Stimulated activated CD4-positive, alpha-beta T cell treated with anti-CD3 and anti-CD28 coated beads, Interleukin-12 subunit alpha, Interleukin-12 subunit beta, amount 100 ng/mL, for 24 hours (primary cell): ENCODE measurements around the gene POGZ.
A peak's percentile ranks its signal among the peaks of the same experiment; 100 is the strongest.
"Not testable (repeated sequence)": the region's sequence is repeated elsewhere in the genome, so short reads cannot be mapped to it uniquely, and the experiment has no call there.

Source experiments
- DNase-seq, 2 experiments: peaks; one replicate each; pipeline ENCODE4 v3.0.0-alpha.2; 2020; ENCODE audit warnings: low read depth in 2 of 2

The POGZ gene

DNA sequence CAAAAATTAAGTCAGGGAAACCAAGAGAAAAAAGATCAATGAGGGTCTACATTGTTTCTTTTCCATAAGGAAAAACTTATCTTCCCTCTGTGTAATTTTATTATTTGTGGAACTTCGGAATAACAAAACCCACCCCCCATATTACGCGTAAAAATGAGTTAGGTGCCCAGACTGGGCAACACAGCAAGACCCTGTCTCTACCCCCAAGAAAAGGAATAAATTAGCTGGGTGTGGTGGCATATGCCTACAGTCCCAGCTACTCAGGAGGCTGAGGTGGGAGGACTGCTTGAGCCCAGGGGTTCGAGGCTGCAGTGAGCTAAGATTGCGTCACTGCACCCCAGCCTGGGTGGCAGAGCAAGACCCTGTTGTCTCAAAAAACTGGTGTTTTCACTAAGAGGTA is 39.5 kb downstream of the POGZ start:
- DNase-seq: no peak

DNA sequence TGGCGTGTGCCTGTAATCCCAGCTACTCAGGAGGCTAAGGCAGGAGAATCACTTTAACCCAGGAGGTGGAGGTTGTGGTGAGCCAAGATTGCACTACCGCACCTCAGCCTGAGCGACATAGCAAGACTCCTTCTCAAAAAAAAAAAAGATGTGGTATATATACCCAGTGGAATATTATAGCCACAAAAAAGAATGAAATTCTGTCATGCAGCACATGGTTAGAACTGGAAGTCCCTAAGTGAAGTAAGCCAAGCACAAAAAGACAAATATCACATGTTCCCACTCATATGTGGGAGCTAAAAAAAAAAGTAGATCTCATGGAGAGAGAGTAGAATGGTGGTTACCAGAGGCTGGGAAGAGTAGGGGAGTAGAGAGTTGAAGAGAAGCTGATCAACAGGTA is 41.2 kb downstream of the POGZ start:
- no peak for DNase-seq

DNA sequence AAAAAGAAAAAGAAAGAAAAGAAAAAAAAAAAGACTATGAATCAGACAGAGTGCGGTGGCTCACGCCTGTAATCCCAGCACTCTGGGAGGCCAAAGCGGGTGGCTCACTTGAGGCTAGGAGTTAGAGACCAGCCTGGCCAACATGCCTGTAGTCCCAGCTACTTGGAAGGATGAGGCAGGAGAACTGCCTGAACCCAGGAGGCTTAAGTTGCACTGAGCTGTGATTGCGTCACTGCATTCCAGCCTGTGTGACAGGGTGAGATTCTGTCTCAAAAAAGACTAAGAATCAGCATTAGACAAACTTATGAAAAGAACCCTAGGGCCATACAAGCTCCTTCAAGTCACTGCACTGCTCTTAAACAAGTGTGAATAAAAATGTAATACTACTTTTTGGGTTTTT is 43.1 kb downstream of the POGZ start:
- DNase-seq: no peak

DNA sequence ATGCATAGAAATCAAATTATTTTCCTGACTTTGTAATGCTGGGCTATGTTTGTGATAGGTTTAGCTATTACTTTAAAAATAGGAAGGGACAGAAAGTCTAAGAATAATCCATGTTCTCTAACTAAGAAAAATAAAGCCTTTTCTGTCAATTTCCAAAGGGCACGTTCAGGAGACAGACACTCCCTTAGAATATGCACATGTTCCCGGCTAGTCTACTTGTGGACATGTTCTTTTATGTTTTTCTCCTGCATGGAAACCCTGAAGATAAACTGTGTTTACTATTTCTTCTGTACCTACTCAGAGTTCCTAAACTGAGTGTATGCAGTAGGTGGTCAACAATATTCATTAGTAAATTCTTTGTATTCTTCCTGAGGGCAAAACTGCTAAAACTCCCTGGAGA is 47.4 kb downstream of the POGZ start:
- no peak for DNase-seq

DNA sequence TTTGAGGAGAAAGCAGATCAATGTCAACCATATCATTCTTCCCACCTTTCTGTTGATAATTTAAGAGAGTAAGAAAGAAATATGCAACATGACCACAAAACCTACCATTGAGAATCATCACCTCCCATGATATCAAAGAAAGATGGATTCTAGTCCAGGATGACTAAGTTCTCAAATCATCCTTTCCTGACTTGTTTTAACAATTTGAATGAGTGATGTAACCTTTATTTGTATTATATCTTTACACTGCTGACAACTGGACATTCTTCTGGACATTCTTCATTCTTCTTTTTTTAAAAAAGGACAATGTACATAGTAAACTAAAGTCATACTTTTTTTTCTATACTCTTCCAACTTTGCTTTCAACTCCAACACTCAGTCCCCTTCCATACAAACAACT is 50.4 kb downstream of the POGZ start:
- no peak for DNase-seq

DNA sequence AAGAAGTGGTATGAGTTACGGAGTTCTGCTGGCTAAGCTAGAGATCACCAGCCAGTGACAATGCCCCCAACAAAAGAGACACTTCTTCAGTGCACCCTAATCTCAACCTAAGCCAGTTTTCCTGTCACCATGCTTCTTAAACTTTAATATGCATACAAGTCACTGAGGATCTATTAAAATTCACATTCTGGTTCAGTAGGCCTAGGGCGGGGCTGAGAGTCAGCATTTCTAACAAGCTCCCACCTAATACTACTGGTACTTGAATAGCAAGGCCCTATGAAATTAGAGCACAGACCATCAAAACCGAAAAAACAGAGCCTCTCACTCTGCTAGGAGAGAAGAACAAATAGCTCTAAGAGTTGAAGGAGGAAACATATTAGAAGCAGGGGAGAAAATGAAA is 52.0 kb downstream of the POGZ start:
- DNase-seq: no peak

DNA sequence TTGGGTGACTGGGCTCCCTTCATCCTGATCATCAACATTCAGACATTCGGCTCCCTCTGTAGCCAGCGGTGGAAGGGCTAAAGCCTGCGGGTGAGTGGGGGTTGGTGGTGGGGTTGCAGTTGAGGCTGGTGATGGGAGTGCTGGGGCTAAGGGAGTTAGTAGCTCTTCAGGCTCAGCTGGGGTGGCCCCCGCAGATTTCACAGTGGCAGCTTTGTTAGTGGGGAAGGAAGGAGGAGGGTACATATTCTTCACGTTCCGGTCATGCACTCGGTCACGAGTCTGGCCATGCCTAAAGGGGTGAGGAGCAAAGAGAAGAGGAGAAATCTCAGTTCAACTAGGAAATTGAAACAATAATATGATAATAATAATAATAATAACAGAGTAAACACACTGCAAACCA is 53.1 kb downstream of the POGZ start:
- no peak for DNase-seq

DNA sequence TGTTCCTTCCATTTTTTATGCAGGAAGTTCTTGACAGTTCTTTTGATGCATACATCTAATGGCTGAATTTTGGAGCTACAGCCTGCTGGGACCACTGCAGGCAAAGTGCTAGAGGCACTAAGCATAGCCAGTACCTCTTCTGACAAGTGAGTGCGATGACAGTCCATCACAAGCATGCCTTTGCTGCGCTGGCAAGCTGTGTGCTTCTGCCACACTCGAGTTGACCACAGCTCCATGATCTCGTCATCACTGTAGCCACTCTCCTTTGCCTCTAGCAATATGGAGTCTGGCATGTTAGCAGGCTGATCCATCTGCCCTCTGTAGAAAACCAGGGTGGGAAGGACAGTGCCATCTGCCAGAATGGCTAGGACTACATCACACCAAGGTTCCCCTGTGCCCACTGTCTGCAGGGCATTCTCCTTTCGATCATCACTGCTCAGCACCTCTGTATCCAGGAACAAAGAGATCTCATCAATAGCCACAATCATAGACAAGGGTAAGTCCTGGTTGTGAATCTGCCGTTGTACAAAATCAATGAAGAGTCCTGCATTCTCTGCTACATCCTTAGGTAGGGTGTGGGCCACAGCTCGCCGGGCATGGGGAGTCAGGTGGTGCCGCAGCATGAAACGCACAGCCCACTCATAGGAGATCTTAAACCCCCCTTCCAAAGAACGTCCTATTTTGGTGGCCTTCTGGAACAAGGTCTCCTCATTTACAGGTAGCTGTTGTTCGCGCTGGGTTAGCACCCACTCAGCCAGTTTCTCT is 53.9 kb downstream of the POGZ start:
- DNase-seq: no peak

DNA sequence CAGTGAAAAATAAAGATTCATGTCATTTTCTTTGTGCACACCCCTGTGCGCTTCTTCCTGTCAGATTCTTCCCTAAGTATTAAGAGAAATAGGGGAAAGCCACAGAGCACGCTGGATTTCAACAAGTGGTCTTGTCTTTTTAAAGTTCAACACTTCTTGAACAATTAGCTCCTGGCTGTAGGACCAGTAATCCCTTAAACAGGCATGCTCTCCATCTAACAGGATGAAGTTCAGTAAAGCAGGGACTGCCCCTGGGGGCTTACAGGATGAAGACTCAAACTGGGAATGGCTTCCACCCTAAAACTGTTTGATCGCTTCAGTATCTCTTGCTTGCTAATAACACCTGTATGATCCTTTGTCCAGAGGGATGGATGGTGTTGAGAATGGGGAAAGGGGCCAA is 55.7 kb downstream of the POGZ start:
- no peak for DNase-seq

DNA sequence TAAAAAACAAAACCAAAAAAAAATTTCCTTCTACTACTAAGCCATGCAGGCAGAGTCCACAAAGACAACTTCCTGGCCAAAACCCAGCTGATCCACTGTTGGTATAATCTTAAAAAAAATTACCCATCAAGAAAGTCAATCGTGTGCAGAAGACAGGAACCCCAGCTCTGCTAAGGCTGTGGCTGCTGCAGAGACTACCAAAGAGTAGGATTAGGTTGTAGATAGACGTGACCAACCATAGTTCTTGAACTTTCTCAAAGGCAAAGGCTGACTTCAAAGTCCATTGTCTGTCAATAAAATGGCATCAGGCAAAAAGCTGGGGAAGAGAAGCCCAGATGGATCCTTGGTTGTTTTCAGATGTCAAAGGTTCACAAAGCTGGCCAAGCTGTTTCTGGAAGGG is 56.5 kb downstream of the POGZ start:
- DNase-seq: no peak

DNA sequence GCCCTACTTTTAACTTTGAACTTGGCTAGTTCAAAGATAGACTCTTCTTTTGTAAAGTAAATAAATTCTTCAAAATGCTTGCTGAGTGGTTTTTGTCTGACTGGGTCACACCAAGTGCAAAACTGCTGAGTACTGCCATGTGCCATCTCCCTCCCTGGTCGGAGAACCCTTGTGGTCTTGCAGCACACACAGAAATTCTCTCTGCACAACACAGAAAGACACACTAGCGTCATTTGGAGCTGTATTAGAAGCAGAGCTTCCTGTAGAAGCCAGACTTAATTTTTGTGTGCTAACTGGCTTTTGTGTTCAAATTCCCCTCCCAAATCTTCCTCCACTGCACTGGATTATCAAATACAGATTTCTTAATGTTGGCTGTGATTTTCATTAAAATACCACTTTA is 57.4 kb downstream of the POGZ start:
- DNase-seq: no peak

DNA sequence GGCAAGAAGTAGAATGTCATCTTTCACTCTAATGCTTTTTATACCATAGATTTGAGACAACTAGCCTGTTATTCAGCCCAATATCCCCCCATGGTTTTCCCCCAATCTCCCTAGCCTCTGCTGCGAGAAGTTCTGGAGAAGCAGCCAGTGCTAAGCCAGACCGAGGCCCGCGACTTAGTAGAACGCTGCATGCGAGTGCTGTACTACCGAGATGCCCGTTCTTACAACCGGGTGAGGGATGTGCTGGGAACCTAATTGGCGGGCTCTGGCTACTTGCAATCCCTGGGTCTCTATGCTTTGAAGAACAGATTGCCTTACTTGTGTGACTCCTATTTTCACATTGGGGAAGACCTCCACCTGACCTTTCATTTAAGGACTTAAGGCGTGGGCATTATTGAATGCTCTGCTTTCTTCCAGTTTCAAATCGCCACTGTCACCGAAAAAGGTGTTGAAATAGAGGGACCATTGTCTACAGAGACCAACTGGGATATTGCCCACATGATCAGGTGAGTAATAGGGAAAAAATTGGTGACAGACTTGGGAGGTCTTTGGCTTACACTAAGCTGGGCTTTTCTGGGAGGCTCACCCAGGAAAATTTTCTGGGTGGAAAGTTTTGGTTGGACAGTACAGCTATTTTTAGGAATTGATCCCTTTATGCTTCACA is 58.0 kb downstream of the POGZ start:
- no peak for DNase-seq

DNA sequence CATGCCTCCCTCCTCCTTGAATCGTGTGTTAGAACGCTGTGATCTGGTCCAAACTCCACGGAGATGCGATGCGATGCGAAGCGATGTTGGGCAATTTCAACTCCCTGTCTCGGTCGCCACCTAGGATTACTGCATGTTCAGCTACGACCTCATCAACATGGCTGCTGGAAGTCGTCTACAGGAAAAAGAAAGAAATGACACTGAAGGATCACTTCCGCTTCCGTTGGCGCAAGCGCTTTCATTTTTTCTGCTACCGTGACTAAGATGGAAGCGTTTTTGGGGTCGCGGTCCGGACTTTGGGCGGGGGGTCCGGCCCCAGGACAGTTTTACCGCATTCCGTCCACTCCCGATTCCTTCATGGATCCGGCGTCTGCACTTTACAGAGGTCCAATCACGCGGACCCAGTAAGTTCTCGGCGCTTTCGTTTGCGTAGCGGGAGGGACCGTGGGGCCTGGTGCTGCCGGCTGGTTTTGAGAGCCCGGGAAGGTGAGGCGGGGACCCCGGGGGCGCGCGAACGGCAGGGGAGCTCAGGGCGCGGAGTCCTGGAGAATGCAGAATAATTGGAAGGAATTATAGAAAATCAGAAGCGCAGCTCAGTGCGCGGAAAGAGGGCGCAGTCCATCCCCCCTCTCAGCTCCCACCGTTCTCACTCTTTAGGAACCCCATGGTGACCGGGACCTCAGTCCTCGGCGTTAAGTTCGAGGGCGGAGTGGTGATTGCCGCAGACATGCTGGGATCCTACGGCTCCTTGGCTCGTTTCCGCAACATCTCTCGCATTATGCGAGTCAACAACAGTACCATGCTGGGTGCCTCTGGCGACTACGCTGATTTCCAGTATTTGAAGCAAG is 59.7 kb downstream of the POGZ start, which contains the start of gene PSMB4:
Gene PSMB4, plus strand, starts transcription at position 250 of the 848 bp plus-strand sequence. Its CDS starts 15 bp downstream, at position 265.
- DNase-seq: peak; percentile 64 to 69

DNA sequence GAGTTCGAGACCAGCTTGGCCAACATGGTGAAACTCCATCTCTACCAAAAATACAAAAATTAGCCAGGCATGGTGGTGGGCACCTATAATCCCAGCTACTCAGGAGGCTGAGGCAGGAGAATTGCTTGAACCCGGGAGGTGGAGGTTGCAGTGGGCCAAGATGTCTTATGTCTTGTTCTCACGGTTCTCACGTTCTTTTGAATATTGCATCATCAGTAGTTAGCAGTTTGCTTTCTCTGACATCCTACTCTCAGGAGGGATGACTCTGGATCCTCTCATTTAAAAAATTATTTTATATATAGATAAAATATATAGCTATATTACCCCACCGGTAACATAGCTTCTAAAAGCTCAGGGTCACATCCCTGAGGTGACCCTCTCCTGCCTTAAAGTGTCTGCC is 63.0 kb downstream of the POGZ start:
- not testable (repeated sequence) for DNase-seq

DNA sequence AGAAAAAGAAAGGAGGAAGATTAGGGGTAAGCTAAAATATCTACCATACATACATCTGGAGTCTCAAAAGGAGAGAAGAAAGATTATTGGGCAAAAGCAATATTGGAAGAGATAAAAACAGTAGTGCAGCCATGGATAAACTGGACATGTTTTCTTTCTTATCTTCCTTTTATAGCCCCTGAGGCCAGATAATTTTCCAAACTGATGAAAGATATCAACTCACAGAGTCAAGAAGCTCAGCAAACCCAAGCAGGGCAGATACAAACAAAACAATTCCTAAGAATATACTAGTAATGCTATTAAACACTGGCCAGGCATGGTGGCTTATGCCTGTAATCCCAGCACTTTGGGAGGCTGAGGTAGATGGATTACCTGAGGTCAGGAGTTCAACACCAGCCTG is 65.7 kb downstream of the POGZ start:
- no peak for DNase-seq

DNA sequence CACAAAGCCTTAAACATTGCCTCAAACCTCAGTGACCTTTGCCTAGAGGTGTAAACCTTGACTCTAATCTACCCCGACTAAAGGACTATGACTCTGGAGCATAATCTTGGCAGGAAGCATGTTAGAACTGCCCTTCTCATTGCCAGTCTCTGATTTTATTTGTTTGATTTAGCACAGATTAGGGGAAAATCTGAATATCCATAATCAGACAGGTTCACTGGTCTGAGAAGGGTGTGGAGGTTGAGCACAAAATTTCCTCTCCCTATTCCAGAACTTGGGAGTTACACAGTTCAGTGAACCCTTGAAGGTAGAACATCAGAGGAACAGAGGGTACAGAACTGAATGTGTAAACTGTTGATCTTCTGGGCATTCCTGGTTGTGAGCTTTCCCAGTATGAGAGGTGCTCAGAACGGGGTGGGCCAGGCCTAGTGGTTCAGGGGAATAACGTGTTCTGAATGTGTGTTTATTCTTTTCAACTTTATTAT is 68.2 kb downstream of the POGZ start:
- no peak for DNase-seq

DNA sequence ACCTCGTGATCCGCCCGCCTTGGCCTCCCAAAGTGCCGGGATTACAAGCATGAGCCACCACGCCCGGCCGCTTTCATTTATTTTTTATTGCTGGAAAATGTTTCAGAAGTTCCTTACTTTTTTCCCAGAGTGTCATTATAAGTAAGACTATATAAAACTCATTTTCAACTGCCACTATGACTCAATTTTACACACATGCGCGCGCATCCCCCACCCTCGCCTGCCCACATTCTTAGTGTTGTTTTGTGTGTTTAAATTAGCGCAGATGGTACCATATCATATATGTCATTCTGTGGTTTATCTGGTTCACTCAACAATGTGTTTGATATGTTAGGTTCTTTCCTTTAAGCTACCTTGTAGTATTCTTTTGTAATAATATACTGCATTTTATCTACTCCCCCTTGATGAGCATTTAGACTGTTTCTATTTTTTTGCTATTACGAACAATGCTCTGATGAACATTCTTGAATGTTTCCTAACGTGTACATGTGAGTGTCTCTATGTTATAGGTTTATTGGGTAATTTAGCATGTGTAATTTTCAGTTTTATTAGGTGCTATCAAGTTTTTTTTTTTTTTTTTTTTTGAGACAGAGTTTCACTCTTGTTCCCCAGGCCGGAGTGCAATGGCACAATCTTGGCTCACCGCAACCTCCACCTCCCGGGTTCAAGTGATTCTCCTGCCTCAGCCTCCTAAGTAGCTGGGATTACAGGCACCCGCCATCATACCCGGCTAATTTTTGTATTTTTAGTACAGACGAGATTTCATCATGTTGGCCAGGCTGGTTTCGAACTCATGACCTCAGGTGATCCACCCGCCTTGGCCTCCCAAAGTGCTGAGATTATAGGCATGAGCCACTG is 68.8 kb downstream of the POGZ start:
- DNase-seq: not testable (repeated sequence)

DNA sequence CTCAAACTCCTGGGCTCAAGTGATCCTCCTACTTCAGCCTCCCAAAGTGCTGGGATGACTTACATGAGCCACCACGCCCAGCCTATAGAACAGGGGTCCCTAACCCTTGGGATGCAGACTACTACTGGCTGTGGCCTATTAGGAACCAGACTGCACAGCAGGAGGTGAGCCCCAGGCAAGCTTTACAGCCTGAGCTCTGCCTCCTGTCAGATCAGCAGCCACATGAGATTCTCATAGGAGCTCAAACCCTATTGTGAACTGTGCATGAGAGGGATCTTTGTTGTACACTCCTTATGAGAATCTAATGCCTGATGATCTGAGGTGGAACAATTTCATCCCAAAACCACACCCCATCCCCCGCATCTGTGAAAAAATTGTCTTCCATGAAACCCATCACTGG is 73.3 kb downstream of the POGZ start:
- DNase-seq: no peak

DNA sequence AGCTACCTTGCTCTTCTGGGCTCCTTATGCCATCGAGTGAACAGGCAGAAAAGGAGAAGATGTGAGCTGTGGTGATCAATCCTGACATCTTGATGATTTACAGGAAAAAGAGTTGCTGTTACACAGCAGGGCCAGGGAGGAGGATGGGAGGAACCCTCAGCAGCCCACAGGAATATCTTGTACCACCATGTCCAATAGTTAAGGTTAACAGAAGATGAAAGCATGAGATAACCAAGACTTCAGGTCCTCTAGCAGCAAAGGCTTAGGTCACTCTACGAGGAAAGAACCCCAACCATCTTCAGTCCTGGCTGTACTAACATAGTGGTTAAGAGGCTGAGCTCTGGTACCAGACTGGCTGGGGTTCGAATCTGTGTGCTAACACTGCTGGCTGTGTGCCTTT is 74.7 kb downstream of the POGZ start:
- no peak for DNase-seq

DNA sequence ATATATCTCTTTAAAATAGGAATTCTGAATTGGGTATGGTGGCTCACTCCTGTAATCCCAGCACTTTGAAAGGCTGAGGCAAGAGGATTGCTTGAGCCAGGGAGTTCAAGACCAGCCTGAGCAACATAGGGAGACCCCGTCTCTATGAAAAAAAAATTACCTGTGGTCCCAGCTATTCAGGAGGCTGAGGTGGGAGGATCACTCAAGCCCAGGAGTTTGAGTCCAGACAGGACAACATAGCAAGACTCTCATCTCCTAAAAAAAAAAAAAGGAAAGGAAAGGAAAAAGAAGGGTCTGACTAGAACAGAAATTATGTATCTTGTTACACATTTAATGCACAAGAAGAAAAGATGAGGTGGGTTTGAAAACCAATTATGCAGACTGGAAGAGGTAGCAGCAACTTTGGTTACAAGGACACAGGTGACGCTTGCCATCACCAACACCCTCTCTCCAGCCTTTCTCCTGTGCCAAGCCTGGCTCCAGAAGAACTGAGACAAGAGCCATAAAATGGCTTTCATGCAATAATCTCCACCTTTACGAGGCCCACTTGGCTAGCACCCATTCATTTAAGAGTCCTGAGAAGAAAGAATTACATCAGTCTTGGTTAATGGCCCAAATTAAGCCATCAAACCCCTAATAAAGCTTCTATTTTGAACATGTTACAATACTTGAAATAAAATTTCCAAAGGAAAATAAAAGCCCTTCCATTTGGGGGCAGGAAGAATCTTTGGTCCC is 82.0 kb downstream of the POGZ start:
- DNase-seq: no peak

DNA sequence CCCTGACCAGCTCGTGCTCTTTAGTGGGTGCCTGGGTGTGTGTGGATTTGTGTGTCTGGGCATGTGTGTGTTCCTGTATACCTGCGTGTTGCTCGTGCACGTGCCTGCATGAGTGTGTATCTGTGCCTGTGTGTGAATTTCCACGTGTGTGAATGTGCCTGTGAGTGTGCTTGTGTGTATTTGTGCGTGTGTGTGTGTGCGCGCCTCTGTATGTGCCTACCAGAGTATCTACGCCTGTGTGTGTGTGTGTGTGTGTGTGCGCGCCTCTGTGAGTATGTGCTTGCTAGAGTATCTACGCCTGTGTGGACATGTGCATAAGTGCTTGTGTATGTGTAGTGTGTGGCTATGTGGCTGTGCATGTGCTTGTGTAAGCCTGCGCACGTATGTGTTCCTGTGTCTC is 86.1 kb downstream of the POGZ start:
- no peak for DNase-seq
